GM12875 (cell line): Measurements from ENCODE around the gene SH3TC2.

Experiments used
- H3K4me3 ChIP-seq: one replicate; pipeline ENCODE4 v1.5.1; 2011; ENCODE audit warnings: low read depth, low read length, control low read depth
- TF ChIP-seq, protein P1 (sequence below): IDR thresholded peaks from 2 replicates; pipeline ENCODE4 v1.5.1; 2011; ENCODE audit warnings: low read depth, mild to moderate bottlenecking, control low read depth, inconsistent platforms, low read length, moderate library complexity, borderline replicate concordance; ENCODE audit not compliant: insufficient read depth

SH3TC2 gene

GRCh38 chr5:149047462-149047861, 15.4 kb downstream of the SH3TC2 start:
- TF ChIP-seq, protein P1, sequence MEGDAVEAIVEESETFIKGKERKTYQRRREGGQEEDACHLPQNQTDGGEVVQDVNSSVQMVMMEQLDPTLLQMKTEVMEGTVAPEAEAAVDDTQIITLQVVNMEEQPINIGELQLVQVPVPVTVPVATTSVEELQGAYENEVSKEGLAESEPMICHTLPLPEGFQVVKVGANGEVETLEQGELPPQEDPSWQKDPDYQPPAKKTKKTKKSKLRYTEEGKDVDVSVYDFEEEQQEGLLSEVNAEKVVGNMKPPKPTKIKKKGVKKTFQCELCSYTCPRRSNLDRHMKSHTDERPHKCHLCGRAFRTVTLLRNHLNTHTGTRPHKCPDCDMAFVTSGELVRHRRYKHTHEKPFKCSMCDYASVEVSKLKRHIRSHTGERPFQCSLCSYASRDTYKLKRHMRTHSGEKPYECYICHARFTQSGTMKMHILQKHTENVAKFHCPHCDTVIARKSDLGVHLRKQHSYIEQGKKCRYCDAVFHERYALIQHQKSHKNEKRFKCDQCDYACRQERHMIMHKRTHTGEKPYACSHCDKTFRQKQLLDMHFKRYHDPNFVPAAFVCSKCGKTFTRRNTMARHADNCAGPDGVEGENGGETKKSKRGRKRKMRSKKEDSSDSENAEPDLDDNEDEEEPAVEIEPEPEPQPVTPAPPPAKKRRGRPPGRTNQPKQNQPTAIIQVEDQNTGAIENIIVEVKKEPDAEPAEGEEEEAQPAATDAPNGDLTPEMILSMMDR, result no peak
- H3K4me3 ChIP-seq, result no peak overlapping the region

DNA sequence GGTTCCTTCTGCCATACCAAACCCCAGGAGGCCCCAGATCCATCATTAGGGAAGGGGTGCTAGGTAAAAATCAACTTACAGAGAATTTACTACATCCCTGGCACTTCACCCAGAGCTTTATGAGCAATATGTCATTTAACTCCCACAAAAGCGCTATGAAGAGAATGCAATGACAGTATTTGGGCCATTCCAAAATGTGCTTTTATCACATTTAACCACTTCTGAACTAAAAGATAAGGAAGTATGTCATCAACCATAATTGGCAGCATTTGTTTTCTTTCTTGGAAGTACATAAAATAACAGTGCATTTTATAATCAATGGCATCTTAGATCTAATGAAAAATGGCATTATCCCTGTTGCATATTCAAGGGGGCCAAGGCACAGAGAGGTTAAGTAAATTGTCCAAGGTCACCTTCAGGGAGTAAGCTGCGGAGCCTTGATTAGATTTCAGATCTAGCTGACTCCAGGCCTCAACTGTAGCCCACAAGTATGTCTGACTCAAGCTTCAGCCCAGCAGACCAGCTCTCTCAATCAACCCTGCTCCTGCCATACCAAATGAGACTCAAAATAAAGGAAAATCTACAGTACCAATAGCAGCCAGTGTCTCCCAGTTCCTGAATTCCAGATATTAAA, 16.5 kb downstream of the SH3TC2 start:
- no peak overlapping the region for H3K4me3 ChIP-seq
- TF ChIP-seq, protein P1, result no peak

- no peak overlapping the region for H3K4me3 ChIP-seq
- TF ChIP-seq, protein P1, result no peak
These were observed 17.8 kb downstream of the SH3TC2 start for GRCh38 chr5:149045089-149045460.

GRCh38 chr5:149044453-149045088, 18.3 kb downstream of the SH3TC2 start:
- no peak overlapping the region for H3K4me3 ChIP-seq
- TF ChIP-seq, protein P1, result no peak

DNA sequence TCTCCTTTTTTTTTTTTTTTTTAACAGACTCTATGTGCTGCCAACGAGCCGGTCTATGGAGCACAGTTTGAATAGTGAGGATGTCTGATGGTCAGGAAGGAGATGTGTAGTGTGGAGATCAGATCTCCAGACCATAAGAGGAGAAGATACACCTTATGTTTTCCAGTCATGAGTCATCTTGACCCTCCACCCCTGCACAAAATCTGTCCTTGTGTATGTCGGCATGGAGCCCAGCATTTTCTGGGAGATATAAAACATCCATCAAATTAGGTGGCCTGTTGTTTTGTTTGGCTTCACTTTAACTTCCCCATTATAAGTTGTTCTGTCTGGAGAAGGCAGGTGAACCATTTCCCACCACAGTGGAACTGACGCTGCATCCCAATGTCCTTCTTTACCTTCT, 19.2 kb downstream of the SH3TC2 start:
- TF ChIP-seq, protein P1, result no peak
- no peak overlapping the region for H3K4me3 ChIP-seq

DNA sequence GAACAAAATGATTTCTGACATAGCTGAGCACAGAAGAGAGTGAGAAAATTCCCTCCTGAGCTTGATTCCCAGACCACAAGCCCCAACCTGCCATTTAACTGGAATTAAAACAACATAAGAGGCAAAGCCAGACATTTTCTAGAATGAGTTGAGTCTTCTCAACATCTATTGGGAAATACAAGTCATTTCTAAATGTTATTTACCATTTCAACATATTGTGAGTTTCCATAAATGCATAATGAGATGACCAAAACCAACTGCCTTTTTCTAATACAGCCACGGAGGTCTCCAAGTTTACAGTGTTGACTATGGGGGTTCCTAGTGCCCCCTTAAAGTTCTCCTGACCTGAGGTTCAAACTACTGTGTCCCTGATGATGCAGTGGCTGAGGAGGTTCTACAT, 20.0 kb downstream of the SH3TC2 start:
- TF ChIP-seq, protein P1, result no peak
- no peak overlapping the region for H3K4me3 ChIP-seq

DNA sequence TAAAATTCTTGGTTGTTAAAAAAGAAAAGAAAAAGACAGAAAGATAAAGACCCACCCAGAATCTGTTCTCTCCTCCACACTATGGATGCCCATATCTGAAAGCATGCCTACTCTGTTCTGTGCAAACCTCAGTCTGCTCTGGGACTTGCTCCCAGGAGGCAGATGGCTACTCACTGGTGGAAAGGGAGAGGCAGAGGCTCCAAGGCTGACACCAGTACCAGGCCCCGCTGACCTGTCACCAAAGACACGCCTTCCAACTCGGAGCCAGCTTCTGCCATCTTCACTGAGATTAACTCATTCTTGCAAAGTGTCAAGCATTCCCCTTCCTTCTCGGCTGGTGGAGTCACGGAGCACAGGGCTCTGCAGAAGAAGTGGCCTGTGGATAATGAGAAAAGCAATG, 21.6 kb downstream of the SH3TC2 start:
- TF ChIP-seq, protein P1, result no peak
- H3K4me3 ChIP-seq, result no peak overlapping the region
